NCI-H345 (cell line): ENCODE measurements around the gene INPP5A.
"Not testable (repeated sequence)": the region's sequence is repeated elsewhere in the genome, so short reads cannot be mapped to it uniquely, and the experiment has no call there.

ENCODE experiments used
- DNase-seq: peaks from one replicate; lab custom pipeline; 2025; lab: John Stamatoyannopoulos, UW

Gene INPP5A

GRCh38 chr10:132817701-132818211 lies 280.2 kb downstream of the INPP5A start:
- no peak for DNase-seq

GRCh38 chr10:132820056-132820455 lies 282.5 kb downstream of the INPP5A start:
- no peak for DNase-seq

GRCh38 chr10:132825783-132826523 lies 288.4 kb downstream of the INPP5A start:
- DNase-seq, result not testable (repeated sequence)

- no peak for DNase-seq
Observed at GRCh38 chr10:132826524-132827422, 289.2 kb downstream of the INPP5A start.

GRCh38 chr10:132827423-132827789 lies 289.8 kb downstream of the INPP5A start:
- no peak for DNase-seq

- DNase-seq, result no peak
Observed at GRCh38 chr10:132827861-132828539, 290.4 kb downstream of the INPP5A start.

GRCh38 chr10:132828681-132829080 lies 291.1 kb downstream of the INPP5A start:
- DNase-seq, result no peak

- DNase-seq, result no peak
Observed at GRCh38 chr10:132829403-132829802, 291.8 kb downstream of the INPP5A start.

GRCh38 chr10:132832186-132832969 lies 294.8 kb downstream of the INPP5A start:
- DNase-seq, result no peak
